Hematopoietic multipotent progenitor cell treated with erythropoietin and hydrocortisone succinate and interleukin-3 and kit ligand, for 17 days (in vitro differentiated cells): ENCODE results near the gene CNOT11.
"Not testable (repeated sequence)": the region's sequence is repeated elsewhere in the genome, so short reads cannot be mapped to it uniquely, and the experiment has no call there.

ENCODE experiments used
- DNase-seq: peaks from one replicate; pipeline ENCODE4 v3.0.0-alpha.2; 2015; ENCODE audit warnings: low spot score

Gene CNOT11

DNA sequence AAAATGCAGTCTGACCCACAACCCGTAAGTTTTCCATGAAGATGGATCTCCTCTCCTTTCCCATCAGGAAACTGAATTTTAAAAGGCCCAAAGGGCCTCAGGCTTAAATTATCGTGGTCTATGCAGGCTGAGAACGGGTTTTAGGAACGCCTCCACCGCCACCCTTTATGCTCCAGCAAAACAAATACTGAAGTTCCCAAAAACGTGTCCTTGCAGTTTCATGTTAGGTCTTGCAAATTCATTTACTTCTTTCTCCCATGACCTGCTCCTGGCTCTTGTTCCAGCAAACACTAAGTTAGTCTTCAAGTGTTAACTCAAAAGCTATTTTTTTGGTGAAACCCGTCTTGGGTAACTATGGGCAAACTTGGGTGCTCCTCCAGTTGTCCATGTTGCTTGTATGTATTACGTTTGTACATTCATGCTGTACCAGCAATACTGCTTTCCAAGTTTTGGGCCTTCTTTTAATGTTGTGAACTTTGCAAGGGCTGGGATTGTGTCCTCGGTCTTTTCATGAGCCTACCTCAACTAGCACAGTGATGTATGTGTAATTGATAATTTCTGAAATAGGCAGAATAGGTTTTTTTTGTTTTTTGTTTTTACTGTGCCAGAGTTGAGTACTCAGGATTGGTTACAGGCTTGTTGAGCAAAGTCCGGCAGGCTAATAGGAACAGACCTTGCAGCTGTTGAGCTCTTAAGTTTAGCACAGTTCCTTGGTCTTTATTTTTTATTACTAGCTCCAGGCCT, 57.6 kb downstream of the CNOT11 start:
- DNase-seq, result no peak

DNA sequence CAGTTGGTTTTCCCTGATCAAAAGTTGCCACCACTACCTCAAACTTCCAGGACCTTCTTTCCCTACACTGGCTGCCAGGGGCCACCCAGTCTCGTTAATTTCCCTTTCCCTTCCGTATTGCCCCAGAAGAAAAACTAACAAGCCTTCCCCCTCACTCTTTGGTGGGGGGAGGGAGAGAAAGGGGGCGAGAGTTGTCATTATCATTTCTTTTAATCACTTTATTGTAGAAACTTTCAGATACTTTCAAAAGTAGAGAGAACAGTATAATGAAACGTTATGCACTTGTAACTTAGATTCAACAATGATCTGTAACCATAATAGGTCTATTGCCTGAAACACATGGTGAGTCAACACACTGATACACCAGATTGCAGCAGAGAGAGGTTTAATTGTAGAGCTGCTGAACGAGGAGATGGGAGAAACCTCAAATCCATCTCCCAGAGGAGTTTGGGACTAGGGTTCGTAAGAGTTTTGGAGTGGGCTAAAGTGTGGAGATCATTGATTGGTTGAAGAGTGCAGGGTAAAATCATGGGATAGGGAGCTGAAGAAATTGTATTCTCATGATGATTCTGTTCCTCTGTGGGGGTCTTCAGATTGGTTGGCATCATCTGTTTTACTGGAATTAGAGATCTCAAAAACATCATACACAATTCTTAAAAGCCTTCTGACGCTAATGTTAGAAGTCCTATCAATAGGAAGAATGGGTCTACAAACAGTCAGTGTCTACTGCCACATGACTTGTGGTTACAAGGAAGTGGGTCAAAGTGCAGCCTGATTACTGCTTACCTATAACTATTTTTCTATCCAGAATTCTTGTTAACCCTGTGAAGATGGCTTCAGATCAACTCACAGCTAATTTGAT, 58.4 kb downstream of the CNOT11 start:
- DNase-seq, result no peak

DNA sequence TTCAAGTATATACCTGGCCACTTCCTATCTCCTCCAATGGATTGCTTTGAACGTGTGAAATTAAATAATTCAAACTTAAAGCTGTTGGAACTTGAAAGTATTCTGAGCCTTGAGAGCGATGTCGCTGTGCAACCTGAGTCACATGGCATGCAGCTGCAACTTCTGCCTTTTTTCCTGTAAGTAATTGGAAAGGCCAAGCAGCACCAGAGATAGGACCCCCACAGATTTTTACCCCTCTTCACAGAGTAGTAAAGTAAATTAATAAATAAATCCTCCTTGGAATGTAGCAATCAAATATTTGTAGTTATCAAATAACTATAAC, 59.0 kb downstream of the CNOT11 start:
- no peak for DNase-seq

DNA sequence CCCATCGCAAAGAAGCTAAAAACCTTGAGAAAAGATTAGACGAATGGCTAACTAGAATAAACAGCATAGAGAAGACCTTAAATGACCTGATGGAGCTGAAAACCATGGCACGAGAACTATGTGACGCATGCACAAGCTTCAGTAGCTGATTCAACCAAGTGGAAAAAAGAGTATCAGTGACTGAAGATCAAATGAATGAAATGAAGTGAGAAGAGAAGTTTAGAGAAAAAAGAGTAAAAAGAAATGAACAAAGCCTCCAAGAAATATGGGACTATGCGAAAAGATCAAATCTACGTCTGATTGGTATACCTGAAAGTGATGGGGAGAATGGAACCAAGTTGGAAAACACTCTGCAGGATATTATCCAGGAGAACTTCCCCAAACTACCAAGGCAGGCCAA, 63.9 kb downstream of the CNOT11 start:
- DNase-seq, result not testable (repeated sequence)
